ENCODE data around the gene VARS2.

Gene VARS2

GRCh38 chr6:30939473-30939872 is 25.4 kb downstream of the VARS2 start:
- H3K27ac ChIP-seq = no peak overlapping the region
- TF ChIP-seq, protein P1, sequence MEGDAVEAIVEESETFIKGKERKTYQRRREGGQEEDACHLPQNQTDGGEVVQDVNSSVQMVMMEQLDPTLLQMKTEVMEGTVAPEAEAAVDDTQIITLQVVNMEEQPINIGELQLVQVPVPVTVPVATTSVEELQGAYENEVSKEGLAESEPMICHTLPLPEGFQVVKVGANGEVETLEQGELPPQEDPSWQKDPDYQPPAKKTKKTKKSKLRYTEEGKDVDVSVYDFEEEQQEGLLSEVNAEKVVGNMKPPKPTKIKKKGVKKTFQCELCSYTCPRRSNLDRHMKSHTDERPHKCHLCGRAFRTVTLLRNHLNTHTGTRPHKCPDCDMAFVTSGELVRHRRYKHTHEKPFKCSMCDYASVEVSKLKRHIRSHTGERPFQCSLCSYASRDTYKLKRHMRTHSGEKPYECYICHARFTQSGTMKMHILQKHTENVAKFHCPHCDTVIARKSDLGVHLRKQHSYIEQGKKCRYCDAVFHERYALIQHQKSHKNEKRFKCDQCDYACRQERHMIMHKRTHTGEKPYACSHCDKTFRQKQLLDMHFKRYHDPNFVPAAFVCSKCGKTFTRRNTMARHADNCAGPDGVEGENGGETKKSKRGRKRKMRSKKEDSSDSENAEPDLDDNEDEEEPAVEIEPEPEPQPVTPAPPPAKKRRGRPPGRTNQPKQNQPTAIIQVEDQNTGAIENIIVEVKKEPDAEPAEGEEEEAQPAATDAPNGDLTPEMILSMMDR (conservative IDR thresholded peaks at IDR 0.05) = no peak
- TF ChIP-seq ZFX (IDR thresholded peaks at IDR 0.05) = no peak

GRCh38 chr6:30940361-30940986 is 26.4 kb downstream of the VARS2 start, which contains the start of gene MUCL3:
Gene MUCL3, plus strand, starts transcription at chr6:30940973. Its CDS starts 27 bp downstream, at chr6:30941000.
- TF ChIP-seq, protein P1 (conservative IDR thresholded peaks at IDR 0.05) = no peak
- TF ChIP-seq ZFX (IDR thresholded peaks at IDR 0.05) = no peak
- H3K27ac ChIP-seq = no peak within 1 kb of the TSS

GRCh38 chr6:30942338-30943060 is 28.5 kb downstream of the VARS2 start:
- no peak overlapping the region for H3K27ac ChIP-seq
- TF ChIP-seq, protein P1 (conservative IDR thresholded peaks at IDR 0.05) = peak; percentile 68
- TF ChIP-seq ZFX (IDR thresholded peaks at IDR 0.05) = no peak

- TF ChIP-seq ZFX (IDR thresholded peaks at IDR 0.05) = no peak
- TF ChIP-seq, protein P1 (conservative IDR thresholded peaks at IDR 0.05) = no peak
- H3K27ac ChIP-seq = no peak overlapping the region
Measured at GRCh38 chr6:30944051-30944450, 30.0 kb downstream of the VARS2 start.

DNA sequence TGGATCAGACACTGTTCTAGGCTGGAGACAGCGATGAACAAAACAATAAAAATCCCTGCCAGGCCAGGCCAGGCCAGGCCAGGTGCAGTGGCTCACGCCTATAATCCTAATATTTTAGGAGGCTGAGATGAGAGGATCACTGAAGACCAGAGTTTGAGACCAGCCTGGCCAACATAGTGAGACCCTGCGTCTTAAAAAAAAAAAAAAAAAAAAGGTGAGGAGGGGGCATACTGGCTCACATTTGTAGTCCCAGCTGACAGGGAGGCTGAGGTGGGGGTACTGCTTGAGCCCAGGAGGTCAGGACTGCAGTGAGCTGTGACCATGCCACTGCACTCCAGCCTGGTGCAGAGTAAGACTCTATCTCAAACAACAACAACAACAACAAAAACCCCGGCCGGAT is 31.2 kb downstream of the VARS2 start:
- no peak overlapping the region for H3K27ac ChIP-seq
- TF ChIP-seq, protein P1 (conservative IDR thresholded peaks at IDR 0.05) = no peak
- TF ChIP-seq ZFX (IDR thresholded peaks at IDR 0.05) = no peak

- TF ChIP-seq, protein P1 (conservative IDR thresholded peaks at IDR 0.05) = no peak
- TF ChIP-seq ZFX (IDR thresholded peaks at IDR 0.05) = no peak
- H3K27ac ChIP-seq = no peak overlapping the region
Measured at GRCh38 chr6:30947231-30947630, 33.2 kb downstream of the VARS2 start.

DNA sequence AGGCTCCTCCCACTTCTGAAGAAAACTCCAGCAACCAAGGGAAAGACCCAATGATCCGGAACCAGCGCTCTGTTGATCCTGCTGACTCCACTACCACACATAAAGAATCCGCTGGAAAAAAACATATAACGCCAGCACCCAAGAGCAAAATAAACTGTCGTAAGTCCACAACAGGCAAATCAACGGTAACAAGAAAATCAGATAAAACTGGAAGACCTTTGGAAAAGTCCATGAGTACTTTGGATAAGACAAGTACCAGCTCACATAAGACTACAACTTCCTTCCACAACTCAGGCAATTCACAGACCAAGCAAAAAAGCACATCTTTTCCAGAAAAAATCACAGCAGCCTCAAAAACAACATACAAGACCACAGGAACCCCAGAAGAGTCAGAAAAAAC is 34.8 kb downstream of the VARS2 start:
- no peak for TF ChIP-seq ZFX (IDR thresholded peaks at IDR 0.05)
- TF ChIP-seq, protein P1 (conservative IDR thresholded peaks at IDR 0.05) = no peak
- no peak overlapping the region for H3K27ac ChIP-seq

Measured in C4-2B (cell line).